Thoracic aorta (tissue), 2 donors: ENCODE data around the gene ERC1. TPM values are rescaled to one million over a fixed set of nuclear protein-coding genes. Genes with fewer than 3 reads are reported as not detected.

Experiments
- ATAC-seq: fragments of 150-250 bp; one replicate; pipeline ENCODE4 v1.8.0; 2017; ENCODE audit warnings: low read depth; ENCODE audit not compliant: insufficient number of reproducible peaks, low FRiP score
- DNase-seq: peaks from one replicate; pipeline ENCODE4 v3.0.0-alpha.2; 2020; ENCODE audit warnings: low spot score
- H3K27ac ChIP-seq, 2 donors: fragments of 200-600 bp; sonication (generic); 1 replicate in 1 of 2; 2 replicates in 1 of 2; pipeline ENCODE4 v1.5.1; 2016; ENCODE audit warnings: mild to moderate bottlenecking in 2 of 2, moderate library complexity in 2 of 2
- H3K27me3 ChIP-seq: fragments of 200-600 bp; sonication (generic); replicated peaks from 2 replicates; pipeline ENCODE4 v1.6.0; 2016; ENCODE audit warnings: mild to moderate bottlenecking; ENCODE audit not compliant: insufficient read depth
- H3K36me3 ChIP-seq: fragments of 200-600 bp; sonication (generic); one replicate; pipeline ENCODE4 v1.5.1; 2016
- H3K4me1 ChIP-seq, 2 donors: fragments of 200-600 bp; sonication (generic); 1 replicate in 1 of 2; 2 replicates in 1 of 2; pipeline versions ENCODE4 v1.5.1 to v1.6.0; 2016; ENCODE audit warnings: low read depth in 2 of 2, mild to moderate bottlenecking in 1 of 2; ENCODE audit not compliant: control insufficient read depth in 1 of 2
- H3K4me3 ChIP-seq: fragments of 200-600 bp; sonication (generic); 2 replicates; pipeline ENCODE4 v1.5.1; 2016; ENCODE audit warnings: mild to moderate bottlenecking
- H3K9me3 ChIP-seq: fragments of 200-600 bp; sonication (generic); 2 replicates; pipeline ENCODE4 v1.5.1; 2016
- total RNA-seq, 2 donors: library from RNA; depleted of rRNA; stranded (reverse); fragments of >200 nt; gene quantifications; one replicate each; pipeline versions ENCODE4 v1.1.0 to v1.2.3, GENCODE V29; 2016
- TF ChIP-seq, protein P1 (sequence below): fragments of 200-600 bp; sonication (generic); IDR thresholded peaks from one replicate; pipeline ENCODE4 v1.5.1; 2019; ENCODE audit warnings: antibody characterized with exemption

Gene ERC1
- total RNA-seq, 2 donors from 2014 or later = 45.8 to 80.0 TPM

DNA sequence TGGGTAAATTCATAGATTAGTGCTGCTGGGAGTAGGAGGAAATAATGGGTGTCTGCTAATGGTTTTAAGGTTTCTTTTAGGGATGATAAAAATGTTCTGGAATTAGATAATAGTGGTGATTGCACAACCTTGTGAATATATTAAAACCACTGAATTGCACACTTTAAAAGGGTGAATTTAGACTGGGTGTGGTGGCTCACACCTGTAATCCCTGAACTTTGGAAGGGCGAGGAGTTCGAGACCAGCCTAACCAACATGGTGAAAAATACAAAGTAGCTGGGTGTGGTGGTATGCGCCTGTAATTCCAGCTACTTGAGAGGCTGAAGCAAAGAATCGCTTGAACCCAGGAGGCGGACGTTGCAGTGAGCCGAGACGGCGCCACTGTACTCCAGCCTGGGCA, 42.8 kb upstream of the ERC1 start:
- TF ChIP-seq, protein P1, sequence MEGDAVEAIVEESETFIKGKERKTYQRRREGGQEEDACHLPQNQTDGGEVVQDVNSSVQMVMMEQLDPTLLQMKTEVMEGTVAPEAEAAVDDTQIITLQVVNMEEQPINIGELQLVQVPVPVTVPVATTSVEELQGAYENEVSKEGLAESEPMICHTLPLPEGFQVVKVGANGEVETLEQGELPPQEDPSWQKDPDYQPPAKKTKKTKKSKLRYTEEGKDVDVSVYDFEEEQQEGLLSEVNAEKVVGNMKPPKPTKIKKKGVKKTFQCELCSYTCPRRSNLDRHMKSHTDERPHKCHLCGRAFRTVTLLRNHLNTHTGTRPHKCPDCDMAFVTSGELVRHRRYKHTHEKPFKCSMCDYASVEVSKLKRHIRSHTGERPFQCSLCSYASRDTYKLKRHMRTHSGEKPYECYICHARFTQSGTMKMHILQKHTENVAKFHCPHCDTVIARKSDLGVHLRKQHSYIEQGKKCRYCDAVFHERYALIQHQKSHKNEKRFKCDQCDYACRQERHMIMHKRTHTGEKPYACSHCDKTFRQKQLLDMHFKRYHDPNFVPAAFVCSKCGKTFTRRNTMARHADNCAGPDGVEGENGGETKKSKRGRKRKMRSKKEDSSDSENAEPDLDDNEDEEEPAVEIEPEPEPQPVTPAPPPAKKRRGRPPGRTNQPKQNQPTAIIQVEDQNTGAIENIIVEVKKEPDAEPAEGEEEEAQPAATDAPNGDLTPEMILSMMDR = no peak
- Histone ChIP-seq H3K4me3 (peak overlapping the region; percentile 98), H3K9me3 (no peaks in the 10 kb centered on the region), H3K4me1 (peaks cover 10 to 20% of the 10 kb centered on the region in 2 donors), H3K27ac (peak overlapping the region; percentile 92 to 97), H3K36me3 (no peaks in the 10 kb centered on the region), H3K27me3 (no peaks in the 10 kb centered on the region)
- no peak for DNase-seq
- ATAC-seq = no peak

DNA sequence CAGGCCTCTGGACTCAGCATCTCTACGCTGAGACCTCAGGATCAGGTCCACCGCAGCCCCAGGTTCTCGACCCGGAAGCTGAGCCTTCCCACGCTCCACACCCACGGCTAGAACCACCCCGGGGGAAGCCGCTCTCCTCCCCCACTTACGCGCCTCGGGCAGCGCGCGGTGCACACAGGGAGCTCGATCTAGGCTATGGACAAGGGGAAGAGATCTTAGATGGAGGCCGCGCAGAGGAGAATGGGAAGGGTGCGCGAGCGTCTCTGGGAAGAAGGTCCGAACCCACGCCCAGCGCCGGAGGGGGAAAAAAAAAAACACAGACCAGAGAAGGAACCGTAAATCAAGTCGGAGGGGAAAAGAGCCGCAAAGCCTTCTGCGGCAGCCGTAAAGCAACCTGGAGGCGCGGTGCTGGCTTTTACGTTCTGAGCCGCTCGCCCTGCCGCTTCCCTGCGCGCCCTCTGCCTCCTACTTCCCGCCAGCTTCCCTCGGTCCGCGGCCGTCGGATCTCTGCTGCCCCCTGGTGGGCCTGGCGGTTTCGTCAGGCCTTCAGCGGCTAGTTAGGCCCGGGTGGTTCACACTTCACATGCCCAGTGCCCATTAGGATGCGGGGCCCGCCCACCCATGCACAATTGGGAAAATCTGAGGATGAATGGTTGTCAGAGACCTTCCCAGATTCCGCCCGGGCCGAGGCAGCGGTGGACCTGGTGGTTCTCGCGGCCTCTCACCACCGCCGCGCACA, 41.4 kb upstream of the ERC1 start, which contains the start of gene RAD52:
RAD52 (minus strand) TSS at position 242 of the 739 bp plus-strand sequence. CDS start 16,636 bp downstream, outside the sequence.
- Histone ChIP-seq H3K36me3 (no peaks in the 10 kb centered on the region), H3K4me1 (peaks cover 10 to 20% of the 10 kb centered on the region in 2 donors), H3K27me3 (no peaks in the 10 kb centered on the region), H3K27ac (peak within 1 kb of the TSS; percentile 92 to 97), H3K4me3 (peak within 1 kb of the TSS; percentile 98), H3K9me3 (no peaks in the 10 kb centered on the region)
- DNase-seq = peak; percentile 83
- peak; percentile 93 for ATAC-seq
- TF ChIP-seq, protein P1 = peak; percentile 97

DNA sequence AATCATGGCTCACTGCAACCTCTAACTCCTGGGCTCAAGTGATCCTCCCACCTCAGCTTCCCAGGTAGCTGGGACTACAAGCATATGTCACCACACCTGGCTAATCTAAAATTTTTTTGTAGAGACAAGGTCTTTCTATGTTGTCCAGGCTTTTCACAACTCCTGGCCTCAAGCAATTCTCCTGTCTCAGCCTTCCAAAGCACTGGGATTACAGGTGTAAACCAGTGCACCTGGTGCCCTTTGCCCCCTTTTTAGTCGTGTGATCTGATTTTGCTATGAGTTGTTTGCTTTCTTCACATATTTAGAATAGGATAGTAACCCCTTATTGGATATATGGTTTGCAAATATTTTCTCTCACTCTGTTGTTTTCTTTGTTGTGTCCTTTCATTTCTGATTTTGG, 39.8 kb upstream of the ERC1 start:
- Histone ChIP-seq H3K27me3 (no peaks in the 10 kb centered on the region), H3K36me3 (no peaks in the 10 kb centered on the region), H3K27ac (no peak overlapping the region), H3K4me3 (no peak overlapping the region), H3K4me1 (peaks cover 10 to 18% of the 10 kb centered on the region in 2 donors), H3K9me3 (no peaks in the 10 kb centered on the region)
- ATAC-seq (no peak), DNase-seq (no peak)
- TF ChIP-seq, protein P1 = no peak

DNA sequence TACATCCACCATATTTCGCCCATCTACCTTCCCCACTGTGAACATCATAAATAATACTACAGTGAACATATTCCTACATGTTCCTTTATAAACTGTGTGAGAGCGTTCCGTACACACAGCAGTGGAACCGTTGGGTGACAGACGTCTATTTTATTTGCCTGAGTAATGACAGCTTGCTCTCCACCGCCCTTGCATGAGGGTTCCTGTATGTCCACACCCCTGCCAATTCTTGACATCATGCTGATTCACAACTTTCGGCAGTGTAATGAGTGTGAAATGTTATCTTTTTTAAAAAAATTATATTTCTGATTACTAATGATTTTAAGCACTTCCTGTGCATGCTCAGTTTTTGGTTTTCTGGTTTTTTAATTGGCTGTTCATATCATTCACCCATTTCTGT, 37.2 kb upstream of the ERC1 start:
- TF ChIP-seq, protein P1 = no peak
- no peak overlapping the region for H3K27ac ChIP-seq
- no peaks in the 10 kb centered on the region for H3K27me3 ChIP-seq
- DNase-seq (no peak), ATAC-seq (no peak)
- H3K4me1 ChIP-seq = peaks cover 0 to 4% of the 10 kb centered on the region in 2 donors
- H3K9me3 ChIP-seq = no peaks in the 10 kb centered on the region
- H3K36me3 ChIP-seq = no peaks in the 10 kb centered on the region
- no peak overlapping the region for H3K4me3 ChIP-seq

DNA sequence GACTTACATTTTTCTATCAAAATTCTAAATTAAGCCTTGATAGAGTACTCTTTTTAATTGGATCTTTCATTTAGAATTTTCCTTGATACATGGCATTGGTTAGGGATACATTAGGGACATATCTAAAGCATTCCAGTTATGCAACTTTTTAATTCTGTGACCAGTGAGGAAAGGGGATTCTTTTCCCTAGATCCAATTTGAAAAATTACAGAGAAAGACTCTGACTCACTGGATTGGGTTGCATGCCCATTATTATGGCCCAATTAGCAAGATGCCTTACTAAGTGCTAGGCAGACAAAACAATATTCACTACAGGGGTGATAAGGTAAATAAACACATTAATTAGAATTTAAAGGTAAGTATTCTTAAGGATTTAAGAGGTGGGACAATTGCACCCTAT, 36.3 kb upstream of the ERC1 start:
- TF ChIP-seq, protein P1 = no peak
- H3K27me3 ChIP-seq = no peaks in the 10 kb centered on the region
- no peaks in the 10 kb centered on the region for H3K9me3 ChIP-seq
- no peak for ATAC-seq
- no peak overlapping the region for H3K4me3 ChIP-seq
- H3K4me1 ChIP-seq = peaks cover 0 to 9% of the 10 kb centered on the region in 2 donors
- DNase-seq = no peak
- H3K27ac ChIP-seq = no peak overlapping the region
- H3K36me3 ChIP-seq = no peaks in the 10 kb centered on the region
